GM23338 (cell line): Measurements from ENCODE around the gene TEDC1. TPM values are rescaled to one million over a fixed set of nuclear protein-coding genes. Genes with fewer than 3 reads are reported as not detected.
A peak's percentile ranks its signal among the peaks of the same experiment; 100 is the strongest.

Experiments
- ATAC-seq: fragments of 200-7000 bp; cut with Tn5 transposase; 3 replicates; pipeline ENCODE4 v1.9.1; 2020
- DNase-seq: peaks from one replicate; pipeline ENCODE4 v3.0.0-alpha.2; 2015; ENCODE audit warnings: low spot score
- H2AFZ ChIP-seq: fragments of 200-600 bp; sonication (generic); 2 replicates; pipeline ENCODE4 v1.8.0; 2016; ENCODE audit warnings: antibody characterized with exemption, mild to moderate bottlenecking, moderate library complexity
- H3F3A ChIP-seq: fragments of 200-600 bp; sonication (generic); replicated peaks from 2 replicates; pipeline ENCODE4 v1.8.0; 2017; ENCODE audit warnings: antibody characterized with exemption, mixed run types, low read depth
- H3K27ac ChIP-seq: fragments of 200-600 bp; sonication (generic); 2 replicates; pipeline ENCODE4 v1.6.1; 2016; ENCODE audit warnings: low read depth
- H3K27me3 ChIP-seq: fragments of 200-600 bp; sonication (generic); 2 replicates; pipeline ENCODE4 v1.8.0; 2016; ENCODE audit warnings: mild to moderate bottlenecking, mixed run types, moderate library complexity; ENCODE audit not compliant: insufficient read depth
- H3K36me3 ChIP-seq: fragments of 200-600 bp; sonication (generic); 2 replicates; pipeline ENCODE4 v1.8.0; 2016; ENCODE audit warnings: mild to moderate bottlenecking; ENCODE audit not compliant: insufficient read depth
- H3K4me1 ChIP-seq: fragments of 200-600 bp; sonication (generic); 2 replicates; pipeline ENCODE4 v1.8.0; 2016; ENCODE audit warnings: mild to moderate bottlenecking, moderate library complexity; ENCODE audit not compliant: insufficient read depth
- H3K4me2 ChIP-seq: fragments of 200-600 bp; sonication (generic); 2 replicates; pipeline ENCODE4 v1.7.1; 2017; ENCODE audit warnings: mixed run types
- H3K4me3 ChIP-seq: fragments of 200-600 bp; sonication (generic); 2 replicates; pipeline ENCODE4 v1.6.1; 2016; ENCODE audit warnings: mixed run types
- H3K79me2 ChIP-seq: fragments of 200-600 bp; sonication (generic); replicated peaks from 2 replicates; pipeline ENCODE4 v1.8.0; 2017; ENCODE audit warnings: mild to moderate bottlenecking; ENCODE audit not compliant: insufficient read depth
- H3K9me2 ChIP-seq: fragments of 200-600 bp; sonication (generic); 2 replicates; pipeline ENCODE4 v1.8.0; 2017; ENCODE audit not compliant: insufficient read depth
- H4K20me1 ChIP-seq: fragments of 200-600 bp; sonication (generic); replicated peaks from 2 replicates; pipeline ENCODE4 v1.8.0; 2017; ENCODE audit warnings: mild to moderate bottlenecking; ENCODE audit not compliant: insufficient read depth
- H3K27ac Mint-ChIP-seq: 2 replicates; pipeline ENCODE4 v1.8.0; 2020; ENCODE audit warnings: inconsistent platforms, mild to moderate bottlenecking, moderate library complexity, mixed read lengths
- H3K27me3 Mint-ChIP-seq: 3 replicates; pipeline ENCODE4 v1.8.0; 2022; ENCODE audit warnings: low read depth, mild to moderate bottlenecking, moderate library complexity, mixed read lengths, inconsistent platforms; ENCODE audit not compliant: insufficient read depth, poor library complexity
- H3K36me3 Mint-ChIP-seq: 3 replicates; pipeline ENCODE4 v1.8.0; 2021; ENCODE audit warnings: low read depth, mild to moderate bottlenecking, inconsistent platforms, moderate library complexity, mixed read lengths
- H3K4me1 Mint-ChIP-seq: 3 replicates; pipeline ENCODE4 v1.8.0; 2020; ENCODE audit warnings: mild to moderate bottlenecking, inconsistent platforms, mixed read lengths
- H3K4me3 Mint-ChIP-seq: 3 replicates; pipeline ENCODE4 v1.8.0; 2021; ENCODE audit warnings: moderate library complexity, mild to moderate bottlenecking, inconsistent platforms, mixed read lengths
- H3K9me3 Mint-ChIP-seq: 3 replicates; pipeline ENCODE4 v1.8.0; 2020; ENCODE audit warnings: moderate library complexity, mild to moderate bottlenecking, inconsistent platforms, mixed read lengths
- CTCF ChIP-seq, 2 experiments: fragments of 200-600 bp in 1 of 2; sonication (generic) in 1 of 2; conservative IDR thresholded peaks; 2 replicates each; pipeline versions ENCODE4 v1.5.1 to v1.6.1; 2016 to 2017; ENCODE audit warnings: antibody characterized with exemption in 2 of 2, low read depth in 2 of 2, mild to moderate bottlenecking in 2 of 2, moderate library complexity in 1 of 2
- EZH2 ChIP-seq: fragments of 200-600 bp; sonication (generic); IDR thresholded peaks from one replicate; pipeline ENCODE4 v1.8.0; 2017; ENCODE audit warnings: antibody characterized with exemption, mild to moderate bottlenecking, low read depth; ENCODE audit not compliant: unreplicated experiment
- NANOG ChIP-seq: IDR thresholded peaks from 2 replicates; pipeline ENCODE4 v1.6.1; 2016; ENCODE audit warnings: antibody characterized with exemption, borderline replicate concordance
- REST ChIP-seq: IDR thresholded peaks from one replicate; pipeline ENCODE4 v1.6.1; 2018; ENCODE audit warnings: antibody characterized with exemption; ENCODE audit not compliant: unreplicated experiment
- ZNF462 ChIP-seq: fragments of 250-450 bp; sonication (Bioruptor Pico); IDR thresholded peaks from 2 replicates; pipeline ENCODE4 v1.5.0; 2020; ENCODE audit warnings: mild to moderate bottlenecking, moderate library complexity
- polyA plus RNA-seq: library from polyadenylated mRNA; unstranded; fragments of >200 nt; fragmentation: Nextera tagmentation; extraction: Ambion mirVana; gene quantifications from 2 replicates; pipeline ENCODE4 v1.2.1, GENCODE V29; 2016
- total RNA-seq: library from RNA; depleted of rRNA; stranded (reverse); fragments of >200 nt; shearing (Covaris generic); gene quantifications from 2 replicates; pipeline ENCODE4 v1.2.3, GENCODE V29; 2014

TEDC1 gene
- total and polyA plus RNA-seq, 2 experiments from 2014 or later, result 5.9 to 16.3 TPM

- Histone ChIP-seq H4K20me1 (no peaks in the 10 kb centered on the region; the same call in 1 of the 2 replicates), H3K9me2 (no peaks in the 10 kb centered on the region), H3K27ac (peak overlapping the region; percentile 79; the same call in 1 of the 2 replicates), H3K27me3 (peaks cover under 1% of the 10 kb centered on the region; the same call in 1 of the 2 replicates), H3K79me2 (no peaks in the 10 kb centered on the region), H3K36me3 (no peaks in the 10 kb centered on the region; the same call in 1 of the 2 replicates), H3K4me2 (no peak overlapping the region), H2AFZ (no peak overlapping the region), H3F3A (peaks cover 5% of the 10 kb centered on the region; the same call in 1 of the 2 replicates), H3K4me3 (no peak overlapping the region), H3K4me1 (peaks cover 9% of the 10 kb centered on the region; the same call in 1 of the 2 replicates)
- no peak overlapping the region for H3K4me3 Mint-ChIP-seq
- peaks cover 9% of the 10 kb centered on the region; the same call in 1 of the 3 replicates for H3K36me3 Mint-ChIP-seq
- H3K27me3 Mint-ChIP-seq, result peaks cover 13% of the 10 kb centered on the region
- ATAC-seq (no peak), DNase-seq (no peak)
- no peaks in the 10 kb centered on the region for H3K9me3 Mint-ChIP-seq
- H3K27ac Mint-ChIP-seq, result 0 out of 2 replicates have a peak overlapping the region, but pooled peaks have one; percentile 62
- TF ChIP-seq REST (no peak), CTCF (conservative IDR thresholded peaks at IDR 0.05; ENCODE audit: low read depth in 2 of 2) (no peak), EZH2 (no peak), ZNF462 (CRISPR knock-in tag) (no peak), NANOG (no peak)
- H3K4me1 Mint-ChIP-seq, result peaks cover 5% of the 10 kb centered on the region
Observed at GRCh38 chr14:105469456-105470349, 21.3 kb upstream of the TEDC1 start.
